Thoracic aorta (tissue), 2 donors: Measurements from ENCODE around the gene TNP1. TPM values are rescaled to one million over a fixed set of nuclear protein-coding genes. Genes with fewer than 3 reads are reported as not detected.
A peak's percentile ranks its signal among the peaks of the same experiment; 100 is the strongest.

Experiments
- ATAC-seq: fragments of 150-250 bp; one replicate; pipeline ENCODE4 v1.8.0; 2017; ENCODE audit warnings: low read depth; ENCODE audit not compliant: insufficient number of reproducible peaks, low FRiP score
- DNase-seq: peaks from one replicate; pipeline ENCODE4 v3.0.0-alpha.2; 2020; ENCODE audit warnings: low spot score
- H3K27ac ChIP-seq, 2 donors: fragments of 200-600 bp; sonication (generic); 1 replicate in 1 of 2; 2 replicates in 1 of 2; pipeline ENCODE4 v1.5.1; 2016; ENCODE audit warnings: mild to moderate bottlenecking in 2 of 2, moderate library complexity in 2 of 2
- H3K27me3 ChIP-seq: fragments of 200-600 bp; sonication (generic); replicated peaks from 2 replicates; pipeline ENCODE4 v1.6.0; 2016; ENCODE audit warnings: mild to moderate bottlenecking; ENCODE audit not compliant: insufficient read depth
- H3K36me3 ChIP-seq: fragments of 200-600 bp; sonication (generic); one replicate; pipeline ENCODE4 v1.5.1; 2016
- H3K4me1 ChIP-seq, 2 donors: fragments of 200-600 bp; sonication (generic); 1 replicate in 1 of 2; 2 replicates in 1 of 2; pipeline versions ENCODE4 v1.5.1 to v1.6.0; 2016; ENCODE audit warnings: low read depth in 2 of 2, mild to moderate bottlenecking in 1 of 2; ENCODE audit not compliant: control insufficient read depth in 1 of 2
- H3K4me3 ChIP-seq: fragments of 200-600 bp; sonication (generic); 2 replicates; pipeline ENCODE4 v1.5.1; 2016; ENCODE audit warnings: mild to moderate bottlenecking
- H3K9me3 ChIP-seq: fragments of 200-600 bp; sonication (generic); 2 replicates; pipeline ENCODE4 v1.5.1; 2016
- CTCF ChIP-seq: fragments of 200-600 bp; sonication (generic); IDR thresholded peaks from one replicate; pipeline ENCODE4 v1.5.1; 2019; ENCODE audit warnings: antibody characterized with exemption
- total RNA-seq, 2 donors: library from RNA; depleted of rRNA; stranded (reverse); fragments of >200 nt; gene quantifications; one replicate each; pipeline versions ENCODE4 v1.1.0 to v1.2.3, GENCODE V29; 2016

Gene TNP1
- total RNA-seq, 2 donors from 2014 or later, result not detected

DNA sequence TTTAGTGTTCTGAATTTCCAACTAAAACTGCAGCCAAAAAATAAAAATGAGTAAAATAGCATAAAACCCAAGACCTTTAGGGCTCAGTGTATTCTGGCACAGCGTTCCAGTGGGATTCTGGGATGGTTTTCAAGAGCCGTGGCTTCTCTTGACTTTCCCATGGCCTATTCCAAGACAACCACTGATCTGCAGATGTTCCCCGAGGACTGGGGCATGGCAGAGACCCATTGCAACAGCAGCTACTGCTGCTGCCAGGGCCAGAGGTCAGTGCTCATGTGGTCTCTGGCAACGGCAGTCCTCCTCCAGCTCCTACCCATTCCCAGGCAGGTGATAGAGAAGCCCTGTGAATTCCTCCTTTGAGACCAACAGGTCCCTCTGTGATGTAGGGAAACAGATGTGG lies 26.8 kb downstream of the TNP1 start:
- no peak for TF ChIP-seq CTCF
- H3K9me3 ChIP-seq, result no peaks in the 10 kb centered on the region
- peak overlapping the region; percentile 5 to 22 for H3K27ac ChIP-seq
- H3K27me3 ChIP-seq, result no peaks in the 10 kb centered on the region
- no peak for DNase-seq
- no peaks in the 10 kb centered on the region for H3K36me3 ChIP-seq
- peaks cover 13 to 41% of the 10 kb centered on the region in 2 donors for H3K4me1 ChIP-seq
- ATAC-seq, result no peak
- H3K4me3 ChIP-seq, result no peak overlapping the region

GRCh38 chr2:216830346-216830745 lies 29.5 kb downstream of the TNP1 start:
- Histone ChIP-seq H3K4me1 (peaks cover 17 to 50% of the 10 kb centered on the region in 2 donors), H3K27me3 (no peaks in the 10 kb centered on the region), H3K36me3 (no peaks in the 10 kb centered on the region), H3K27ac (no peak overlapping the region), H3K4me3 (no peak overlapping the region), H3K9me3 (no peaks in the 10 kb centered on the region)
- TF ChIP-seq CTCF, result no peak
- no peak for DNase-seq
- no peak for ATAC-seq

GRCh38 chr2:216829533-216829932 lies 30.3 kb downstream of the TNP1 start:
- DNase-seq, result peak; percentile 36
- Histone ChIP-seq H3K9me3 (no peaks in the 10 kb centered on the region), H3K36me3 (no peaks in the 10 kb centered on the region), H3K4me1 (peaks cover 17 to 50% of the 10 kb centered on the region in 2 donors), H3K4me3 (peak overlapping the region; percentile 7), H3K27me3 (no peaks in the 10 kb centered on the region), H3K27ac (peak overlapping the region in 1 of 2 donors; percentile 34)
- ATAC-seq, result peak; percentile 57
- TF ChIP-seq CTCF, result no peak

- Histone ChIP-seq H3K4me1 (peaks cover 13 to 38% of the 10 kb centered on the region in 2 donors), H3K27me3 (no peaks in the 10 kb centered on the region), H3K9me3 (no peaks in the 10 kb centered on the region), H3K36me3 (no peaks in the 10 kb centered on the region), H3K4me3 (no peak overlapping the region), H3K27ac (peak overlapping the region in 1 of 2 donors; percentile 12)
- DNase-seq (no peak), ATAC-seq (no peak)
- TF ChIP-seq CTCF, result no peak
Observed at GRCh38 chr2:216827073-216827720, 32.7 kb downstream of the TNP1 start.

GRCh38 chr2:216822470-216822869 lies 37.4 kb downstream of the TNP1 start:
- H3K4me3 ChIP-seq, result no peak overlapping the region
- no peaks in the 10 kb centered on the region for H3K36me3 ChIP-seq
- H3K27ac ChIP-seq, result no peak overlapping the region
- H3K27me3 ChIP-seq, result no peaks in the 10 kb centered on the region
- peaks cover 3 to 12% of the 10 kb centered on the region in 2 donors for H3K4me1 ChIP-seq
- ATAC-seq, result no peak
- no peaks in the 10 kb centered on the region for H3K9me3 ChIP-seq
- no peak for TF ChIP-seq CTCF
- DNase-seq, result no peak
